ENCODE results near the gene OSBPL1A.

OSBPL1A gene

GRCh38 chr18:24398540-24398939, 916 bp upstream of the OSBPL1A start:
- TF ChIP-seq, protein P1, sequence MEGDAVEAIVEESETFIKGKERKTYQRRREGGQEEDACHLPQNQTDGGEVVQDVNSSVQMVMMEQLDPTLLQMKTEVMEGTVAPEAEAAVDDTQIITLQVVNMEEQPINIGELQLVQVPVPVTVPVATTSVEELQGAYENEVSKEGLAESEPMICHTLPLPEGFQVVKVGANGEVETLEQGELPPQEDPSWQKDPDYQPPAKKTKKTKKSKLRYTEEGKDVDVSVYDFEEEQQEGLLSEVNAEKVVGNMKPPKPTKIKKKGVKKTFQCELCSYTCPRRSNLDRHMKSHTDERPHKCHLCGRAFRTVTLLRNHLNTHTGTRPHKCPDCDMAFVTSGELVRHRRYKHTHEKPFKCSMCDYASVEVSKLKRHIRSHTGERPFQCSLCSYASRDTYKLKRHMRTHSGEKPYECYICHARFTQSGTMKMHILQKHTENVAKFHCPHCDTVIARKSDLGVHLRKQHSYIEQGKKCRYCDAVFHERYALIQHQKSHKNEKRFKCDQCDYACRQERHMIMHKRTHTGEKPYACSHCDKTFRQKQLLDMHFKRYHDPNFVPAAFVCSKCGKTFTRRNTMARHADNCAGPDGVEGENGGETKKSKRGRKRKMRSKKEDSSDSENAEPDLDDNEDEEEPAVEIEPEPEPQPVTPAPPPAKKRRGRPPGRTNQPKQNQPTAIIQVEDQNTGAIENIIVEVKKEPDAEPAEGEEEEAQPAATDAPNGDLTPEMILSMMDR (IDR thresholded peaks at IDR 0.05; ENCODE audit: insufficient read depth, missing control alignments), result no peak
- FAIRE-seq (no peak), DNase-seq (ENCODE audit: insufficient read length, low spot score) (no peak)

GRCh38 chr18:24397131-24397693, 412 bp downstream of the OSBPL1A start:
- TF ChIP-seq, protein P1 (IDR thresholded peaks at IDR 0.05; ENCODE audit: insufficient read depth, missing control alignments), result no peak
- DNase-seq (ENCODE audit: insufficient read length, low spot score) (peak; percentile 37), FAIRE-seq (peak; percentile 94)

GRCh38 chr18:24396082-24396633, 1.5 kb downstream of the OSBPL1A start:
- TF ChIP-seq, protein P1 (IDR thresholded peaks at IDR 0.05; ENCODE audit: insufficient read depth, missing control alignments), result no peak
- FAIRE-seq, result peak; percentile 51
- DNase-seq (ENCODE audit: insufficient read length, low spot score), result no peak

GRCh38 chr18:24395049-24395795, 2.4 kb downstream of the OSBPL1A start:
- DNase-seq (ENCODE audit: insufficient read length, low spot score) (no peak), FAIRE-seq (peak; percentile 75)
- TF ChIP-seq, protein P1 (IDR thresholded peaks at IDR 0.05; ENCODE audit: insufficient read depth, missing control alignments), result no peak

DNA sequence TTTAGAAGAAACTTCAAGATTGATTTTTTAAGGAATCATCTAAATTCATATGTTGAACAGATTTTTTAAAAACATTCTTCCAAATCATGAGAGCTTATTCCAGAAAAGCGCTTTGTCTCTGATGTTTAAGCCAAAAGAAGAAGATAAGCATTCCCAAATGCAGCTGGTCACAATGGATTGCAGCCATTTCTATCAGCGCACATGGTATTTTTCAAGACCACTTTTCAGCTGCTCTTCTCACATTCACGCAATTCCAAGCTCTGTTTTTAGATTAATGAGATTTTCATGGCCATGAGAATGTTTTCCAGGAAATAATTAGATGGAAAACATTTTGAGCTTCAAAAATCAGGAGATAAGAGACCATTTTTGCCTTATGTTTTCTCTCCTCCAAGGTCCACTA, 8.7 kb downstream of the OSBPL1A start:
- TF ChIP-seq, protein P1 (IDR thresholded peaks at IDR 0.05; ENCODE audit: insufficient read depth, missing control alignments), result no peak
- DNase-seq (ENCODE audit: insufficient read length, low spot score) (no peak), FAIRE-seq (no peak)

DNA sequence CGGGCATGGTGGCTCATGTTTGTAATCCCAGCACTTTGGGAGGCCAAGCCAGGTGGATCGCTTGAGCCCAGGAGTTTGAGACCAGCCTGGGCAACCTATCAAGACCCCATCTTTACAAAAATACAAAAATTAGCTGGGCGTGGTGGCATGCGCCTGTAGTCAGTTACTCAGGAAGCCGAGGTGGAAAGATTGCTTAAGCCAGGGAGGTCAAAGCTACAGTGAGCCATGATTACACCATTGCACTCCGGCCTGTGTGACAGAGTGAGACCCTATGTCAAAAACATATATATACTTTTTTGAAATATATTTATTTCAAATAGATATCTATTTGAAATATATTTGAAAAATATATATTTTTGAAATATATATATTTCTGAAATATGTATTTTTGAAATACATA, 10.9 kb downstream of the OSBPL1A start:
- DNase-seq (ENCODE audit: insufficient read length, low spot score) (no peak), FAIRE-seq (no peak)
- TF ChIP-seq, protein P1 (IDR thresholded peaks at IDR 0.05; ENCODE audit: insufficient read depth, missing control alignments), result no peak

DNA sequence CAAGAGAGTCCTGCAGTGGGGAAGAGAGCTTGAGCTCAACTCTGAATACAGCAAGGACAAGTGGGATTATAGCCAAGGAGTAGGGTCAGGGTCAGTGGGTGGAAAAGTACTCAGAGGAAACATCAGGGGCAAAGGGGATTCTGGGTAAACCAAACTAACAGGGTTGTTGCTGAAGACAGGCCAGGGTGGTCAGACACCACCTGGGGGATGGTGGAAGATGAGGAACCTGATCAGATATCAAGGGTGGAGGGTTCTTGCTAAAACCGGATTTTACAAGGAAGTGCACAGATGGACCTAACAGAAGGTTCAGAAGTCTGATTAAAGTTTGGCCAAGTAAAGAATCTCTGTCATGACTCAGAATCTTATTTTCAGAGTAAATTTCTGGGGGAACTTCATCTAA, 16.5 kb downstream of the OSBPL1A start:
- FAIRE-seq, result no peak
- no peak for DNase-seq (ENCODE audit: insufficient read length, low spot score)
- TF ChIP-seq, protein P1 (IDR thresholded peaks at IDR 0.05; ENCODE audit: insufficient read depth, missing control alignments), result no peak
